ENCODE results near the gene SLC2A1. TPM values are rescaled to one million over a fixed set of nuclear protein-coding genes. Genes with fewer than 3 reads are reported as not detected.

SLC2A1 gene
- polyA plus RNA-seq (ENCODE audit: insufficient read length) = 22.1 TPM

DNA sequence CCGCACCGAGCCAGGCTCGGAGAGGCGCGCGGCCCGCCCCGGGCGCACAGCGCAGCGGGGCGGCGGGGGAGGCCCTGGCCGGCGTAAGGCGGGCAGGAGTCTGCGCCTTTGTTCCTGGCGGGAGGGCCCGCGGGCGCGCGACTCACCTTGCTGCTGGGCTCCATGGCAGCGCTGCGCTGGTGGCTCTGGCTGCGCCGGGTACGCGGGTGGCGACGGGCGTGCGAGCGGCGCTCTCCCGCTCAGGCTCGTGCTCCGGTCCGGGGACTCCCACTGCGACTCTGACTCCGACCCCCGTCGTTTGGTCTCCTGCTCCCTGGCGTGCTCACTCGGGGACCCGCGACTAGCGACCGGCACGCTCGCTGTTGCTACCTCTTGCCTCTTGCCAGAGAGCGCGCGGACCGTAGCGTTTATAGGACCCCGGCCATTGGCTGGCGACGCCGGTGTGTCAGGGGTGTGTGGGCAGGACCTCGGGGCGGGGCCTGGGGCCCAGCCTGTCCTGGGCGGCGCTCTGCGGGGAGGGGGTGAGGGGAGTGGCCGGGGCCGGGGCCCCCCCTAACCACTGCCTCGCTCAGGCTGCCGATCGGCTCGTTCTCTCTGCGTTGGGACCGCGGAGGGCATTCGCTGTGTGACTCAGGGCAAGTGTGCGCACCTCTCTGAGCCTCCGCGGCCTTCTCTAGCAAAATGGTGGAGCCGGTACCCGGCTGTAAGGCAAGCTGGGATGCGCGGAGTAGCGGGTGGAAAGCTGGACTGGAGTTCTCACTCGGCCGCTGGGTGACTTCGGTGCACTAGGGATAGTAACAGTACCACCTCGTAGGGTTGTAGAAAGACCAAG, at the start of gene SLC2A1:
SLC2A1 (minus strand) TSS at position 381 of the 832 bp plus-strand sequence; CDS start at position 164, 217 bp downstream.
- DNase-seq (ENCODE audit: low read depth) = no peak

DNA sequence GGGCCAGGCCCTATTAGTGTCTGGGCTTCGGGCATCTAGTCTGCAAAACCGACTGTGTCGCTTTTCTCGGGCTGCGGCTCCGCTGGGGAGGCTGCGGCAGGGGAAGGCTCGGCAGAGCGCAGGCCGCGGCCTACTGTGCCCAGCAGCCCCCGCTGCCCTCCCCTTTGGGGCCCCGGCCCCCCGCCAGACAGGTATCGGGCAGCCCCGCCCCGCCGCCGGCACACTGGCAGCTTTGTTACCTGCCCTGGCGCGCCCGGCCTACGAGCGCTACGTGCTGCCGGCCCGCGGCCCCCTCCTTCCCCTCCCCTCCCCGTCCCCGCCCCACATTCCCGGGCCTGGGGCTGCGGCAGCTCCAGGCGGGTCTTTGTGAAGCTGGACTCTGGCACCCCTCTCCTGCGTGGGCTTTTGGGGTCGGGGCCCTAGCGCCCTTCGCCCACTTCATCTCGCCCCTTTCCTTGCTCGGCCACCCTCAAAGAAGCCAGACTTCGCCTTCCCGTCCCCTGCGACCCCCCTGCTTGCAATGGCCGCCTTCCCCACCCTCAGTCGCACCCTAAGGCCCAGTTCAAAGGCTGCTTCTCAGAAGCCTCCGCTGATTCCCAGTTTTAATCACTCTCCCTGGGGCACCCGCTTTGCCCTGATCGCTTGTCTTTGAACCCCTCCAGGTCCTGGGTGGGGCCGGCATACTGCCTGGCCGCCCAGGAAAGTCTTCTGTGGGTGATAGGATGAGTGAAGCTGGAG, 48.9 kb upstream of the SLC2A1 start:
- DNase-seq (ENCODE audit: low read depth) = no peak

DNA sequence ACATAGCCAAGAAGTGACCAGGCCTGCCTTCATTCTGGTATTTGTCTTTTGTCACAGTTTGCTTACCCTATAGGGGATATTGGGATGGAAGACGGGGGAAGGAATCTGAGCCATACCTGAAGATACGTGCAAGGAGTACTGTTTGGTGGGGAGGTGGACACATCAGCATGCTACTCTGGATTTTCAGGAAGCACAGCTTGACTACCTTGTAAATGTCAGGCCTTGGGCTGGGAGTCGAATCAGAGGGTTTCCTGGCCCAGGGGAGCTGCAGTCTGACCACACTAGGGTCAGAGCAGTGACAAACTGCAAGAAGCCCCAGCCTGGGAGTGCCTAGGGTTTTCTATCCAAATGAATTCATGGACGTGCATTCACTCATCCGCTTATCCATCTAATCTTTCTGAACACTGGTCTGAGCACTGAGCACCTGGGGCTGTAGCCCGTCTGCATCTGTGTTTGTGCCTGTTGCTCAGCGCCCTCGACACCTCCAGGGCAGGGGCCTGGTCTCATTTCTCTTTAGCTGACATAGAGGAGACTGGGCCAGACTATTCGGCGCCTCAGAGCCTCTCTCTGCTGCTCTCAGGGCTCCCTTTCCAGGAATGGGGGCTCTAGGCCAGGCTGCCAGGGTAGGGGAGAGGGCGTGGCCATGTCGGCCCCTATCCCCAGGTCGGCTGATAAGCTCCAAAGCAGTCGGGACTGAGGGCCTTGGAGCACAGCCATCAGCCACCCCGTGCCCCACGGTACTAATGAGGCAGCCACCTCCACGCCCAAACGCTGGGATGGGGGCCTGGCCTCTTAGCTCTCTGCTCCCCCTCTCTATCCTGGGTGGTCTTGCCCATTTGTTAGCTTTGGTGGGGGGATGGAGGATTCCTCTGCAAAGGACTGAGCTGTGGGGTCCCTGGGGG, 47.0 kb upstream of the SLC2A1 start:
- no peak for DNase-seq (ENCODE audit: low read depth)

DNA sequence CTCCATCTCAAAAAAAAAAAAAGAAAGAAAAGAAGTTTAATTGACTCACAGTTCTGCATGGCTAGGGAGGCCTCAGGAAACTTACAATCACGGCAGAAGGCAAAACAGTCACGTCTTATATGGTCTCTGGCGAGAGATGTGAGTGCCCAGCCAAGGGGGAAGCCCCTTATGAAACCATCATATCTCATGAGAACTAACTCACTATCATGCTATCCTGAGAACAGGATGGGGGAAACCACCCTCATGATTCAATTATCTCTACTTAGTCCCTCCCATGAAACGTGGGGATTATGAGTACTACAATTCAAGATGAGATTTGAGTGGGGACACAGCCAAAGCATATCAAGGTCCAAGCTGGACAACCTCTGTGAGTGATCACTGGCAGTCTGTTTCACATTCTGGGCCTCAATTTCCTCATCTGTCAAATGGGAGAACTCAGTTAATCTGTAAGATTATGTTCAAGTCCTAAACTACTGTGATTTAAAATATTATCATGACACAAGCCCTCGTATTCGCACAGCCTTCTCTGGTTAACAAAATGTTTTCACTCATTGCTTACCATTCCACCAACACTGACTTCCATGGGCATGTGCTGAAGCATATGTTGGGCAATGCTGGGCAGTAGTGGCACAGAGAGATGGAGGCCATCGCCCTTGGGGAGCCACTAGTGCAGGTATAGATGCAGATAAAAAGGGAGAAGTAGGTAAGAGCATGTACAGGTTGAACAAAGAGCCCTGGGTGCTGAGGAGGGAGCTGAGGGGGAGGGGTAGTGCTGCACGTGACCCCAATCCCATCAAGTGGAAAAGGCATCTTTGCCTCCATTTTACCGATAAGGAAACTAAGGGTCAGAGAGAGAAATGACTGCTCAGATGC, 46.2 kb upstream of the SLC2A1 start:
- no peak for DNase-seq (ENCODE audit: low read depth)

DNA sequence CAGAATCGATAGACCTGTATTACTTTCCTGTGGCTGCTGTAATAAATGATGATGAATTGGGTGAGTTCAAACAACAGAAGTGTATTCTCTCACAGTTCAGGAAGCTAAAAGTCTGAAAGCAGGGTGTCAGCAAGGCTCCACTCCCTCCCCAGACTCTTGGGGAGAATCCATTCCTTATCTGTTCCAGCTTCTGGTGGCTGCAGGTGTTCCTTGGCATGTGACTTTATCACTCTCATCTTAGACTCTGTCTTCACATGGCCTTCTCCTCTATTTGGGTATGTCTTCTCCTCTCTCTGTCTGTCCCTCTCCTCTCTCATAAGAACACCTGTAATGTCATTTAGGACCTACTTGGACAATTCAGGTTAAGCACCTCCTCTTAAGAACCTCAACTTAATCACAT, 44.1 kb upstream of the SLC2A1 start:
- DNase-seq (ENCODE audit: low read depth) = no peak

DNA sequence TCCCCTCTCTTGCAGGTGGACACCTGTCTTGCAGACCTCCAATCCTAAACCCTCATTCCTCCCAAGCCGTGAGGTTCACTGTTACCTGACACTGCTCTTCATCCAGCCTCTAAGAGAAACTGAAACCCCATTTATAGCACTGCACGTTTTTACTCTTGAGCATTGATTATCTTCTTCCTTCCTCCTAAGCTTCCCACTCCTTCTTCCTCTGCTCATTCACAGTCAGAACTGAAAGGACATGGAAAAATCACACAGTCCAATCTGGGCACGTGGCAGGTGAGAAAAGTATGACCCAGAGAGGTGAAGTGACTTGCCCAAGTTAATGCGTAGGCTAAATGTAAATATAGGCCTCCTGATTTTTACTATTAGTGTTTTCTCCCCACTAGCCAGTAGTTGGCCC, 43.4 kb upstream of the SLC2A1 start:
- DNase-seq (ENCODE audit: low read depth) = no peak

DNA sequence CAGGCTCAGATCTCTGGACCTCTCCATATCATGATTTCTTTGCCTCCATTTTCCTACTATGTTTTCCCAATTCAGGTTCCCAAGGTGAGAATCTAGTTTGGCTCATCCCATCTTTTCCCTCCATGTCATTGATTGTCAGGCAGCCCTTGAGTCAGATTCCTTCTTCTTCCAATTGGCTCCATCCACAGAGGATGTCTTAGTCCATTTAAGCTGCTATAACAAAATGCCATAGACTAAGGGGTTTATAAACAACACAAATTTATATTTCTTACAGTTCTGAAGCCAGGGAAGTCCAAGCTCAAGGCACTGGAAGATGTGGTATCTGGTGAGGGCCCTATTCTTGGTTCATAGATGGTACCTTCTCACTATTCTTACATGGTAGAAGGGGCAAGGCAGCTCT, 42.8 kb upstream of the SLC2A1 start:
- no peak for DNase-seq (ENCODE audit: low read depth)

DNA sequence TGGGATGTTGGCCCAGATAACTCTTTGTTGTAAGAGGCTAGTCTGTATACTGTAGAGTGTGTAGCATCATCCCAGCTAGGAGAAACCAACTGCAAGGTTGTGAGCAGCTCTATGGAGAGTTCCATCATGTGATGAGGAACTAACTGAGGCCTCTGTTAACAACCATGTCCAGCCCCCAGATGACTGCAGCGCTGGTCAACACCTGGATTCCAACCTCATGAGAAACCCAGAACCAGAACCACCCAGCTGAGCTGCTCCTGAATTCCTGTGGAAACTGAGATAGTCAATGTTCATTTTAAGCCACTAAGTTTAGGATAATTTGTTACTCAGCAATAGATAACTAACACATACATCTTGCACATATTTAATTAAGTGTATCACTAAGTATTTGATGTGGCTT, 41.6 kb upstream of the SLC2A1 start:
- no peak for DNase-seq (ENCODE audit: low read depth)

DNA sequence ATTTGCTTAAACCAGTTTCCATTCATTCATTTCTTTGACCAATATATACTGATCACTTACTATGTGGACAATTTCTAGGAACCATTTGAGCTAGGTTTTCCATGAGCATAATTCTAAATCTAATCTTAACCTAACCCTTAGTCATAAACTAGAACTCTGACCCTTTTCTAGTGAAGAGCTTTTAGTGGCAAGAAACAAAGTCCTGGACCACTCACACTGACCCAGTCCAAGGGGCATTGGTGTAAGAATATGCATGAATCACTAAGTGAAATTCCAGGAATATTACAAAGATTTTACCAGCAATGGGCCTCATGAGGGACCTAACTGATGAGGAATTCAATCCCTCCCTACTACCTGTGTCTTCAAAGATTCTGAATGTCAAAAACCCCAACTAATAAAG, 40.6 kb upstream of the SLC2A1 start:
- no peak for DNase-seq (ENCODE audit: low read depth)

DNA sequence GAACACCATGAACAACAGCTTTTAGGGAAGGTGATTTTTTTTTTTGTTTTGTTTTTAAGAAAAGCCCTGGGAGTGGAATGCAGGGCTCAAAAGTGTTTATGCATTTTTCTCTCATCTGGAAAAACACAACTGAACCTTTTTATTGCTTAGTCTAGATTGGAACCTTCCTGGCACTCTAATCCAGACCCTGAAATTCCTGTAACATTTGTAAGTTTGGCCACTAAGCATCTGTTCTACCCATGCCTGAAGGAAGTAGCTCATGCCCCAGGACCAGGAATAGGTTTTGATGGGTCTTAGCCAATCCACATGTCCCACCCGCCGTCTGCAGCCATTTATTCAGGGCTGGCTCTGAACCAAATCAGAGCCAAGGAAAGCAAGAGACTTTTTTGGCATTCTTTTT, 39.7 kb upstream of the SLC2A1 start:
- no peak for DNase-seq (ENCODE audit: low read depth)

DNA sequence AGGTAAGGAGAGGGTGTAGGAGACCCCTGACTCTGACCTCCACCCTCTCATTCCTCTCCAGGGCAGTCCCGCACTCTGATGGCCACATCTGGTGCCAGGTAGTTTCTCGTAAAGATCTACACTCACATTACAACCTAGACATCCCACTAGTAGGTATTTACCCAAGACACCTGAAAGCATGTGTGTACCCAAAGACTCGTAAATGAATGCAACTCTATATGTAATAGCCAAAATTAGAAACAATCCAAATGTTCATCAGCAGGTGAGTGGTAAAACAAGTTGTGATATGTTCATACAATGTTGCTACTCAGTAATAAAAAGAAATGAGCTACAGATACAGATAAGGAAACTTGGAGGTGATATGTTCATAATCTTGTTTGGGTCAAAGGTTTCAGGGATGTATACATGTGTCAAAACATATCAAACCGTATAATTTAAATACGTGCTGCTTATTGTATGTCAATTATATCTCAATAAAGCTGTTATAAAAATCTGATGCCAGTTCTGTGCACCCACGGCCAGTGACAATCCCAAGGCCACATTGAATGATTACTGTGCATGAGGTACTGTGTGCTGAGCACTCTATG, 37.8 kb upstream of the SLC2A1 start:
- DNase-seq (ENCODE audit: low read depth) = no peak

DNA sequence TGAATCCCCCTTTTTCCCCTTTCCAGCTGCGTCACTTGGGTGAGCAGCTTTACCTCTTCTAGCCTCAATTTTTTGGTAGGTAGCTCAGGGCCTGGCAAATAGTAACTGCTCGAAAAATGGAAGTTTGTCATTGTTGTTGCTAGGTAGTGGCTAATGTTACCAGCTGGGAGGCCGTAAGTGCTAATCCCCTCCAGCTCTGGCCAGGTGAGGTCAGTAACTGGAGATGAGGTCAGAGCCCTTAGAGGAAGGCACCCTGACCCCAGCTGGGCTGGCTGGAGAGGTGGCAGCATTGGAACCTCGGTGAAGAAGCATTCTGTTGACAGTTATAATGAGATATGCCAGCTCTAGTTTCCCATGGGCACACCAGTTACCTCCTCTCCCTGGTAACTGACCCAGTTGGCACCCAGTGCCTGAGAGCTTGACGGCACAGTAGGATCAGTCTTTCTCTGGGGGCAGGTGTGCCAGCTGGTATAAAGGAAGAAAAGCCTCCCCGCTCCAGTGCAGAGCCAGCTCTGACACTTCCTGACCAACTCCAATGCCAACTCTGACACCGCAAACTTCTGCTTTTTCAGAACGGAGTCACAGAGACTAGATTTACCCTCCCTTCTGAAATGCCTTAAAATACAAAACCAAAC, 35.0 kb upstream of the SLC2A1 start:
- DNase-seq (ENCODE audit: low read depth) = no peak

DNA sequence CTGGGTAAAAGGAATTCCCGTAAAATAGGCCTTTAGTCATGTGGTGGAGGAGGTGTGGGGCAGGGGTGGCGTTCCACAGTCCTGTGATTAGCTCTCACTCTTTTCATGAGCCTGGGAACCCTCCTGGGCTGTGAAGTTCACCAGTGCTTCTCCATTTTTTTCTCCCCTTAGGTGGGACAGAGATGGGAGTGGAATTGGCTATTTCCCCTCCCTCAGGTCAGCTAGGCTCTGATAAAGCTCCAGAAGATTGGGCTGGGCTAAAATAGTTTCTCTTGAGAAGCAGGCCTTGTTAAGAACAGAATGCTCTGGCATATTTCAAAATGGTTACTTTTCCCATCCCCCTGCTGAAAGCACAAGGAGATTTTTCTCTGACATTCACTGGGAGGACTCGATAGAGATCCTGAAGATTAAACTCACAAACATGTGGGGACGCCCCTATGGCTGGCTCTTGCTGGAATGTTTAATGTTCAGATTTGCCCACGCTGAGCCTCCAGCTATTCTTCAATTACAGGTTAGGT, 33.4 kb upstream of the SLC2A1 start:
- no peak for DNase-seq (ENCODE audit: low read depth)

DNA sequence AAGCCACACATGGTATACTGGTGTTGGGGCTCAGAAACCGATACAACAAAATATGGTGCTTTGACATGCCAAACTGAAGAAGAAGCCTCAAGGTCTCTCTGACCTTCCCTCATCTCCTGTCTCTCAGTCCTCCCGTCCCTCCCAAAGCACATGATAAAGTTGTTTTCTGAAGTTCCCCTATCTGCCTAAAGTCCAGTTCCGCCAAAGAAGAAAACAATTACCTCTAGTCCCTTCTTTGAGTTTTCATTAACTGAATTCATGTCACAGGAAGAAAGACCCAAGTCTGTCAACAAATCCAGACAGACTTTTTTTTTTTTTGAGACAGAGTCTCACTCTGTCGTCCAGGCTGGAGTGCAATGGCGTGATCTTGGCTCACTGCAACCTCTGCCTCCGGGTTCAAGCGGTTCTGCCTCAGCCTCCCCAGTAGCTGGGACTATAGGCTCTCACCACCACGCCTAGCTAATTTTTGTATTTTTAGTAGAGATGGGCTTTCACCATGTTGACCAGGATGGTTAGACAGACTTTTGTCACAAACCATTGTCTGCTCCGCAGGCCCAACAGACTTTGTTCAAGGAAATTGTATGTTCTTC, 32.2 kb upstream of the SLC2A1 start:
- no peak for DNase-seq (ENCODE audit: low read depth)

DNA sequence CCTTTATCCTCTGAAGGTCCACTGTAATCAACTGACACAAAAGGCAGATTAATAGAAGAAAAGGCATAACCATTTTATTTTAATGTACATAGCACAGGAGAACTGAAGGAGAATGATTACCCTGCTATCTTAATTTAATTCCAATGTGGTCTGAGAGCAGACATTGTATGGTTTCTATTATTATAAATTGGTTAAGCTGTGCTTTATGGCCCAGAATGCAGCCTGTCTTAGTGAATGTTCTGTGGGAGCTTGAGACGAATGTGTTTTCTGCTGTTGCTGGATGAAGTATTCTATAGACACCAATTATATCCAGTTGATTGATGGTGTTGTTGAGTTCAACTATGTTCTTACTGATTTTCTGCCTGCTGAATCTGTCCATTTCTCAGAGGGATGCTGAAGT, 25.0 kb upstream of the SLC2A1 start:
- no peak for DNase-seq (ENCODE audit: low read depth)

DNA sequence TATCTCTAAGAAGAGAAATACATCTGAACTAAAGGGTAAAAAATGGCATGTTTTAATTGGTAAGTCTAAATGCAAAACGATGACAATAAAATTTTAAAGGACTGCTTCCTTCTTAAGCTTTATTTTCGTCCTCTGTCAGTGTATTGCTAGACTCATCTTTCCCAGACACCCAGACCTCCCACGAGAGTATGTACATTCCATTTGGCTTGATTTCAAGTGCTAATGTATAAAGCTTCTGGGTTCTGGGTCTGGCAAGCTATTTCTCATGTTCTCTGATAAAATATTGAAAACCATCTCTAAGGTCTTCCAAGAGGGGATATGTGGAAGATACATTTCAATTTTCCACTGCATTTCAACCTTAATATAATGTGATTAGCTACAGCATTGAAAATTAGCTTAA, 24.6 kb upstream of the SLC2A1 start:
- DNase-seq (ENCODE audit: low read depth) = no peak

DNA sequence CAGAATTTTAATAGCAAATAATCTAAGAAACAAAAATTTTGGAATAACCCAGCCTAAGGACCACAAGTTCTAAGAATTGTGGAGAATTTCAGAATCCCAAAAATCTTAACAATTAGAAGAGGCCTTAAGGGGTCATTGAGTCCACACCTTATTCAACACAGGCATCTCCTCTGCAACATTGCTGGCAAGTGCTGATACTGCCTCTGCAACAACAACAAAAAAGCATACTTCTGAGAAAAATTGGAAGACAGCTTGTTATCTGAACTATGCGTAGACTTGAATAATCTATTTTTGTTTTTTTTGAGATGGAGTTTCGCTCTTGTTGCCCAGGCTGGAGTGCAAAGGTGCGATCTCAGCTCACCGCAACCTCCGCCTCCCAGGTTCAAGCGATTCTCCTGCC, 24.0 kb upstream of the SLC2A1 start:
- no peak for DNase-seq (ENCODE audit: low read depth)

DNA sequence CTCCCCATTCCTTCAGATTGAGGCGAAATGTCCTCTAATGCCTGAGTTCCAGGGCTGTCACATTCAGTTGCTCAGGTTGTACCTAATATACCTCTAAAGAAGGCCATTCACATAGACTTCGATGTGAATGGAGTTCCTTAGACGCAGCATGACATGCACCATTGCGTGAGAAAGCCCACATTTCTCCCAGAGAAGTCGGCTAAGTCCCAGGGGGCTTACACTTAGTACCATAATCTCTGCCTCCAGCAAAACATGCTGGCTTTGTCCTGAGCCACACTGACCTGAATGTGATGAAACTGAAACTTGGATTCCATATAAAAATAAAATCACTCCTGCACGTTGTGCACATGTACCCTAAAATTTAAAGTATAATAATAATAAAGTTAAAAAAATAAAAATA, 23.2 kb upstream of the SLC2A1 start:
- no peak for DNase-seq (ENCODE audit: low read depth)

DNA sequence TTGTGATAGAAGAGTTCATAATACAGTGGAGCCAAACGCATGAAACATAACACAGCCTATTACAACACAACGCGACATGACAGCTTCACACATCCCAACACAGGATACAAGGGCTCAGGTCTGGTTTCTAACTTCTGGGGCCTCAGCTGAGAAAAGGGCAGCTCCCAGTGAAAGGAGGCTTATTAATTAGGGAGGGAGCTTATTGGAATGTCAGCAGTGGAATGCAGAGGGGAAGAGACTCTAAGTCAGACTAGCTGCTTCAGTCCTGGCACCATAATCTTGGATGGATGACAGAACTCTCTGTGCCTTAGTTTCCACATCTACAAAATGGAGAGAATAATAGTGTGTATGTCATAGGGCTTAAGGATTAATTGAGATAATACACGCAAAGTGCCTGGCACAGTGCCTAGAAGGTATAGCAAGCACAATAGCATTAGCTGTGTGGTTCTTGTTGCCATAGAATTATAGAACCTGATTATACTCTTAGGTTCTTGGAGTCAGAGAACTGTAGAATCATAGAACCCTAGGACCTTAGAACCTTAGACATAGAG, 22.7 kb upstream of the SLC2A1 start:
- no peak for DNase-seq (ENCODE audit: low read depth)

Data from forelimb muscle (tissue), 1 donor.